ENCODE measurements around the gene MPV17L2. TPM values are rescaled to one million over a fixed set of nuclear protein-coding genes. Genes with fewer than 3 reads are reported as not detected.

Gene MPV17L2
- total RNA-seq, result 12.5 TPM
- long read RNA-seq, transcript MPV17L2-204 (5 exons, 1,408 nt), result major isoform, 28 of 30 reads
- long read RNA-seq, partial matches to known transcripts, result 1 of 30 reads
- long read RNA-seq, other reads (novel, unspliced or antisense), result 0 of 30 reads

GRCh38 chr19:18192673-18193387 is at the start of gene MPV17L2:
MPV17L2 (plus strand) TSS chr19:18193218; CDS start chr19:18193282, 64 bp downstream.
- Histone ChIP-seq H3K9me3 (replicated peaks) (no peaks in the 10 kb centered on the region), H3K4me3 (peak within 1 kb of the TSS; percentile 87), H3K27ac (replicated peaks) (peak within 1 kb of the TSS; percentile 97), H3K36me3 (peaks cover 19% of the 10 kb centered on the region), H3K4me1 (peaks cover 29% of the 10 kb centered on the region), H3K27me3 (ENCODE audit: low read depth) (no peaks in the 10 kb centered on the region)
- TF ChIP-seq CTCF (IDR thresholded peaks at IDR 0.05; ENCODE audit: borderline replicate concordance), result no peak
- intact Hi-C loops (cut with micrococcal nuclease), result no loop called here
- DNase-seq, result peak; percentile 100

- no peak overlapping the region for H3K4me3 ChIP-seq
- peaks cover 65% of the 10 kb centered on the region for H3K36me3 ChIP-seq
- no peaks in the 10 kb centered on the region for H3K4me1 ChIP-seq
- H3K27me3 ChIP-seq (ENCODE audit: low read depth), result no peaks in the 10 kb centered on the region
- no peak for DNase-seq
- H3K9me3 ChIP-seq (replicated peaks), result no peaks in the 10 kb centered on the region
- no peak overlapping the region for H3K27ac ChIP-seq (replicated peaks)
- intact Hi-C loops (cut with micrococcal nuclease), result no loop called here
- no peak for TF ChIP-seq CTCF (IDR thresholded peaks at IDR 0.05; ENCODE audit: borderline replicate concordance)
These were observed 49.1 kb upstream of the MPV17L2 start for GRCh38 chr19:18143902-18144301.

- intact Hi-C loops (cut with micrococcal nuclease), result no loop called here
- Histone ChIP-seq H3K9me3 (replicated peaks) (no peaks in the 10 kb centered on the region), H3K27me3 (ENCODE audit: low read depth) (no peaks in the 10 kb centered on the region), H3K4me1 (no peaks in the 10 kb centered on the region), H3K4me3 (no peak overlapping the region), H3K36me3 (peaks cover 61% of the 10 kb centered on the region), H3K27ac (replicated peaks) (no peak overlapping the region)
- DNase-seq, result no peak
- no peak for TF ChIP-seq CTCF (IDR thresholded peaks at IDR 0.05; ENCODE audit: borderline replicate concordance)
These were observed 48.7 kb upstream of the MPV17L2 start for GRCh38 chr19:18144361-18144760.

GRCh38 chr19:18144906-18145305 is 48.1 kb upstream of the MPV17L2 start:
- no peak for TF ChIP-seq CTCF (IDR thresholded peaks at IDR 0.05; ENCODE audit: borderline replicate concordance)
- peaks cover 60% of the 10 kb centered on the region for H3K36me3 ChIP-seq
- H3K9me3 ChIP-seq (replicated peaks), result no peaks in the 10 kb centered on the region
- DNase-seq, result no peak
- no peaks in the 10 kb centered on the region for H3K4me1 ChIP-seq
- intact Hi-C loops (cut with micrococcal nuclease), result no loop called here
- no peak overlapping the region for H3K27ac ChIP-seq (replicated peaks)
- H3K27me3 ChIP-seq (ENCODE audit: low read depth), result no peaks in the 10 kb centered on the region
- no peak overlapping the region for H3K4me3 ChIP-seq

GRCh38 chr19:18145391-18145999 is 47.5 kb upstream of the MPV17L2 start:
- intact Hi-C loops (cut with micrococcal nuclease), result no loop called here
- TF ChIP-seq CTCF (IDR thresholded peaks at IDR 0.05; ENCODE audit: borderline replicate concordance), result no peak
- Histone ChIP-seq H3K27ac (replicated peaks) (no peak overlapping the region), H3K4me1 (no peaks in the 10 kb centered on the region), H3K36me3 (peaks cover 55% of the 10 kb centered on the region), H3K9me3 (replicated peaks) (no peaks in the 10 kb centered on the region), H3K4me3 (no peak overlapping the region), H3K27me3 (ENCODE audit: low read depth) (no peaks in the 10 kb centered on the region)
- DNase-seq, result no peak

Data from left ventricle myocardium inferior (tissue), 1 donor.